IPS DF 4.7 (cell line): ENCODE data around the gene TEX2.
"Not testable (repeated sequence)": the region's sequence is repeated elsewhere in the genome, so short reads cannot be mapped to it uniquely, and the experiment has no call there.

Source experiments
- DNase-seq: peaks from one replicate; pipeline ENCODE4 v3.0.0-alpha.2; 2013; ENCODE audit warnings: low spot score; ENCODE audit errors: extremely low read depth

Gene TEX2

DNA sequence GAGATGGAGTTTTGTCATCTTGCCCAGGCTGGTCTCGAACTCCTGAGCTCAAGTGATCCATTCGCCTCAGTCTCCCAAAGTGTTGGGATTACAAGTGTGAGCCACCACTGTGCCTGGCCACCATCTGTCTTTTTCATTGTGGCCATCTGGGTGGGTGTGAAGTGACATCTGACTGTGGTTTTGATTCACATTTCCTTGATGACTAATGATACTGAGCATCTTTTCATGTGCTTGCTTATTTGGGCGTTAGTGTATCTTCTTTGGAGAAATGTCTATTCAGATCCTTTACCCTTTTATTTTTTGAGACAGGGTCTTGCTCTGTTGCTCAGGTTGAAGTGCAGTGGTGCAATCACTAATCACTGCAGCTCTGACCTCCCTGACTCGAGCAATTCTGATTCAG is 79.2 kb downstream of the TEX2 start:
- no peak for DNase-seq

DNA sequence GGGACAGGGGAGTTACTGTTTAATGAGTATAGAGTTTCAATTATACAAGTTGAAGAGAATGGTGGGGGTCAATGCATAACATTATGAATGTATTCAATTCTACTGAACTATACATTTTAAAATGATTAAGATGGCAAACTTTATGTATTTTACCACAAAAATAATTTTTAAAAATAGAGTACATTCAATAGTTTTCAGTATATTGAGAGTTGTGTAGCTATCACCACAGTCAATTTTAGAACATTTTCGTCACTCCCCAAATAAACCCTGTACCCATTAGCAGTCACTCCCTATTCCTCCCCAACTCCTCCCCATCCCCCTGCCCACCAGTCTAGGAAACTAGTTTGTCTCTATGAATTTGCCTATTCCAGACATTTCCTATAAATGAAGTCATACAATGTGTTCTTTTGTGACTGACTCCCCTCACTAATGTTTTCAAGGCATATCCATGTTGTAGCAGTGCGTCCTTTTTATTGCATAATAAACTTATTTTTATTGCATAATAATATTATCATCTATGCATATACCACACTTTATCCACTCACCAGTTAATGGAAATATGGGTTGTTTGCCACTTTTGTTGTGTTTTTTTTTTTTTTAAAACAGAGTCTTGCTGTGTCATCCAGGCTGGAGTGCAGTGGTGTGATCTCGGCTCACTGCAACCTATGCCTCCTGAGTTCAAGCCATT is 80.6 kb downstream of the TEX2 start:
- DNase-seq = no peak

DNA sequence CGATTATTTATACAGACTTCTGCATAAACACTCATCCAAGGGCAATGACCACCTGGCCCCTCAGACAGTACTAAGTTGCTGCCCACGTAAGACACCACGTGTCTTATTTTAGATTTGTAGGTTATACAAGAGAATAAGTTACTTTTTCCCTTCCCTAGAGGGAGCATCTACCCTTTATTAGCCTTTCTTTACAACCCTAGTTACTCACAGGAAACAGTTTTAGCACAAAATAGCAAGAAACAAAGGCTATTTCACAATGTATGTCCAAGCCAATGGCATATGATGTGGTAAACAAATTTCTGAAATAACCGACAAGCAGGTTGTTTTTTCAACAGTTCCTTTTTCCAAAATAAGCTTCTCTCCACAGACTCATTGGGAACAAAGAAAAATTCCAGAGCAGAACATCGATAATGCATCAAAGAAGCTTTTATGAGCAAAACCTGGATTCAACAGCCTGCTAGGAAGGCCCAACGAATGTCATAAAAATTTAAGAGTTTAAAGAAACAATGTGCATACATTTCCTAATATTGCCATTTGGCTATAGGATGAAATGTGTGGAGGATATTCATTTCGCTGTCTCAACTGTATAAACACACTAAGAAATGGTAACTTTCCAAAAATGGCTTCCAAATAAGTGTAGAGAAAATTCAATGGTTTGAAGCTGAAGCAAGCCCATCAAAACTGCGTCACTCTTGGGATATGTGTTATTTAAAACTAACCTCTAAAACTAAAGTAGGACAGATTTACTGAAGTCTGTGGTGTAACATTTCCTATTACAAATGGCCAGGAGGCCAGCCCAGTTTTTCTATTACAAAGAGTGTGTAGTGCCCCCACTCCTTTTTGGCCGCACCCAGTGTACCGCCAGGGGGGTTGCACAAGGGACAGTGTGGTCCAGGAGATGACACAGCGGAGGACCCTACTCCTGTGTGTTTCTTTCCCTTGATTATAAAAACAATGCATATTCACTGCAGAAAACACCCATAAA is 82.7 kb downstream of the TEX2 start:
- no peak for DNase-seq

DNA sequence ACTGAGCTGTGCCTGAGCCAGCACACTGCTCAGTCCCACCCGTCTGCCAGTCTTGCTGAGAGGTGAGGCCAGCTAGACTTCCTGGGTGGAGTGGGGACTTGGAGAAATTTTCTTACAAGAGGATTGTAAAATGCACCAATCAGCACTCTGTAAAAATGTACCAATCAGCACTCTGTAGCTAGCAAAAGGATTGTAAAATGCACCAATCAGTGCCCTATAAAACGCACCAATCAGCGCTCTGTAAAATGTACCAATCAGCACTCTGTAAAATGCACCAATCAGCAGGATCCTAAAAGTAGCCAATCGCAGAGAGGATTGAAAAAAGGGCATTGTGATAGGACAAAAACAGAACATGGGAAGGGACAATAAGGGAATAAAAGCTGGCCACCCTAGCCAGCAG is 84.0 kb downstream of the TEX2 start:
- DNase-seq = not testable (repeated sequence)

DNA sequence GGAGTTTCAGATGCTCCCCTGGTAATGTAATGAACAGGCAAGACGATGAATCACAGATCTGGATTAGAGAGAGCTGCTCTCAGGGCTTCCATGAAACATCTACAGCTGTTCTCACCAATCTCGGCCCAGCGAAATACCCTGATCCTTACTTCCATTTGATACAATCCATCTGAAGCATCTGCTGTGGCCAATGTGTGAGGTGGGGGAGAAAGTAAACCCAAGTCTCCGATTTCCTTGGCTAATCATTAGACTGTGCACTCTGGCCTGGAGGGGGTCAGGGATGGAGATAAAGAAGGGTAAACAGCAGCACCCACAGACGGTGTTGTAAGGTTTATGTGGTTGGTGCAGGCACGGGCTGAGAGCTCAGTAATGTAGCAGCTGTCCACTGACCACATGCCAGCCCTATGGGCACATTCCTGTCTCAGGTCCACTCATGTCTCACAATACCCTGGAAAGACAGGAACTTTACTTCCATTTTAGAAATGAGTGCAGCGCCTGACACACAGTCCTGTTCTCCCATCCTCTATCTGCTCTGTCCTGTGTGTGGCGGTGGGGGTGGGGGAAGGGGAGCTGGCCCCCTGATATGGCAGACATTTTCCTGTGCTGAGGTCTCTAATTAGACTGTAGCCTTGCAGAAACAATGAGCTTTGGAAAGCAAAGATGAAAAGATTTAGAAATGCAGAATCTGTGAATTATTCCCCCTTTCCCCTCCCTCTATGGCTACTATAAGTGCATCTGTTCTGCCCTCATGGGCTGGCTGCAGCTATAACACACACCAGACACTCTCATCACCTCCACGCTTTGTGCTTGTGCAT is 84.8 kb downstream of the TEX2 start:
- no peak for DNase-seq

DNA sequence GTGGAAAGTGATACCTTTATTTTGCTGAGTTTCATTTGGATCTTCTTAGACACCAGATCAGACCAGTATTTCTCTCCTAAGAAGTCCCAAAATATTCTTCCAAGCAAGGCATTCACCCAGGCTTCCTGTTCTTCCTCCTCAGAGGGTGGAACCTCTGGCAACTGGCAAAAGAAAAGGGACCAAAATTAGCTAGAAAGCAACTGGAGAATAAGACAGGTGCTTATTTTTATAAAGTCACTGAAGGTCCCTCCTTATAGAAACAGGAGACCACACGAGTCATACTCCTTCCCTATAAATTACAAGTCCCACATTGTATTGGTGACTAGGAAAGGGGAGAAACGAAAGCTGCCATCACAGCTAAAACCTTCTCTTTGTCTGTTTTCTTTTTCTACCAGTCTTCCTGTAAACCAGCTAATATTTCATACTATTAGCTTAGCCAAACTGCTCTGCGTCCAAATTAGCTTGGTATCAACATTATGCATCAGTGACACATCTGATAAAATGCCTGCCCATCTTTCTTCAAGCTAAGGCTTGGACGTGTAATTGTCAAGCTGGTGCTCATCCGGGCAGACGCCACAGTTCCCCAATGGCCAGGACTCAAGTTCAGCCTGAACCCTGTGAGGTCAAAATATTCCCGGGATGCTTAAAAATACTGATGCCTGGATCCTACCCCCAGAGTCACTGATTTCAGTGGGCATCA is 85.6 kb downstream of the TEX2 start:
- no peak for DNase-seq

DNA sequence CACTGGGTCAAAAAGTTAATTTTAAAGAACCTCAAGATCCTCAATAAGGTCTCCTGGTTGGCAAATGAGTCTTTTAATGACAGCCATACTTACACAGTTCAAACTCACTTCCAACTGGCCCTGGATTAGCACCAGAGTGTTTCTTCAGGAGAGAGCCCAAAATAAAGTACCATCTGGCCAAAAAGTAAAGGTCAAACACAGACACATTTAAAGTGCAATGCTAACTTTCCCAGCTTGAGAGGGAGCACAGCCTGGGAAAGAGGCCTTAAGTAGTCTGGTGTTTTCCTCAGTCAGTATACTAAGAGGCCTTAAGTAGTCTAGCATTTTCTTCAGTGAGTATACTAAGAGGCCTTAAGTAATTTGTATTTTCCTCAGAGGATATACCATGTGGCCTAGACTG is 86.5 kb downstream of the TEX2 start:
- DNase-seq = no peak

DNA sequence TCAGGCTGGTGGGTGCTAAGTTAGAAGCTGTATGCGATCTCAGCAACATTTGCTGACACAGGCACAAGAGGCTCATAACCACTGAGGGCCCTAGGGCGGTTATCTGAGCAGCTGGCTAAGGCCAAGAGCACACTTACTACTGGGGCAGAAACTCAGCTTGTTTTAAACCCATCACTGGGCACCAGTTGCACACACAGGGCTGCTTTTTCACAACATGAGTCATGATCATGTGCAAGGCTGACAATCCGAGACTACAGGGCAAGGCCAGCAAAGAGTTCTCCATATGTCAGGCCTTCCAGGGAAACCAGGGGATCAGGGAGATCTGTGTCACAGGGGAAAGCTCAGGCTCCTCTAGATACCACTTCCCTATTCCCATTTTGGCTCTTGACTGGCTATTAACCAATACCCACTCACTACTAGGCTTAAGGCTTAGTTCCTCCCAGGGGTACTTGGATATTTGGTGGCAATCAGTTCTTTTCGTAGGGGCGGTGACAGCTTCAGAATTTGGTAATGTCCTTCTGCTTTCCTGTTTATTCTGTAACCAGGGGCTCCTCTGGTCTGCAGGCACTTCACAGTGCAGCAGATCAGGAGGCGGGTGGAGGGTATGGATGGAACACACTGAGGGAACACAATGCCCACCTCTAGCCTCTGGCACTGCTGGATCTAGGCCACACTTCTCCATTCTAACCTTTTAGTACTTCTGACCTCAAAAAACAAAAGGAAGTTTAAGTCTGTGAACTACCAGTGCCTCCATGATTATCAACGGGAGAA is 88.2 kb downstream of the TEX2 start:
- DNase-seq = no peak

DNA sequence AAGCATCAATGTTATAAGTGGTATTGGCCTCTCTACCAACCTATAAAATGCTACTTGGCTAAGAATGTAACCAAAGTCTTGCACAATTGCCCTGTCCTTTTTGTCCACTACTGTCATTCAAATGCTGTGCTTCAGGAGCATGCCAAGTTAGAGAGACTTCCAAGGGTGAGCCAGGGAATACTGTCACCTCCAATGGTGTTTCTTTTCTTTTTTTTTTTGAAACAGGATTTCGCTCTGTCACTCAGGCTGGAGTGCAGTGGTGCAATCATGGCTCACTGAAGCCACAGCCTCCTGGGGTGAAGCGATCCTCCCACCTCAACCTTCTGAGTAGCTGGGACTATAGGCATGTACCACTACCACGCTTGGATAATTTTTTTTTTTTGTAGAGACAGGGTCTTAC is 89.4 kb downstream of the TEX2 start:
- DNase-seq = no peak

DNA sequence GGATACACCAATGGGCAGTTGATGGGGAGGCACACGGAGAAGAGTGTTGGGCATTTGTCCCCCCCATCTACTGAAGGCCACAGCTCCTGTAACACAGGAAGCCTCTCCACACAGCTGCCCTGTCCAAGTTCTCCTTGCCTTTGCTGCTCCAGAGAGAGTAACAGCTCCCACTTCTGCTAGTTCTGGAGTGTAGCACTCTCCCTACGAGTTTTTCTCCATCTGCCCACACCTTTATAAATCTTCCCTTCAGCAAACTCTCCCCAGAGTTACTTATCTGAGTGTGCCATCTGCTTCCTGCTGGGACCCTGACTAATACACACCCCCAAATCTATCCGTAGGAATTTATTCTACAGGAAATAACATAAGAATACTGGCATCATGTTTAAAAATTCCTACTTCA is 90.5 kb downstream of the TEX2 start:
- no peak for DNase-seq

DNA sequence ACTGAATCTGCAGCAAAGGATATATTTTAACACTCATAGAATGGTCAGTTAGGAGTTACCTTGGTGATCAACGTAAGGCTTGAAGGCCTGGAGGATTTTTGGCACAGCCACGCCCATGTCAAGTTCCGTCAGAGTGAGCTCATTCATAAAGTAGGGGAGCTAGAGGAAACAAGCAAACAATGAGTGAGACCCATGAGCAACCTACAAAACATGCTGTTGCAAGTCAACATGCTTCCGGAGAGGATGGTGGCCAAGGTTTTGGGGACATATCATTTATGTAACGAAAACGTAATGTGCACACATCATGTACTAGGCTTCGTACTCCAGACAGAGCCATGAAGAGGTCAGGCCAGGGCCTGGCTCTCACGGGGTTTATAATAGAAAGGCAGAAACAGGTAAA is 92.0 kb downstream of the TEX2 start:
- no peak for DNase-seq

DNA sequence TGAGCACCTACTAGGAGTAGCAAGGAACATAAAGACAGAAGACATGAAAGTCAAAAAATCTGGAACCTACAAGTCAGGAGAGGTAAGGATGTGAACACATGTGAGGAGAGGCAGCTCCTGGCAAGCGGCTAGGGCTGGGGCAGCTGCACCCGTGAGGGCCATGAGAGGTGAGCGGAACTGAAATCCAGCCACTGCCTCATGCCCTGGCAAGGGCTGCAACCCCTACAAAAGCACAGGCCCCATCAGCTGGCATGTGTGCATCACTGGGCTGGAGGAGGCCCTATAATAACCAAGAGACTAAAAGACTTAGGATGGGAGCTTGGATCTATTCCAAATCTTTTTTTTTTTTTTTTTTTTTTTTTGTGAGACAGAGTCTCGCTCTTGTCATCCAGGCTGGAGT is 92.8 kb downstream of the TEX2 start:
- no peak for DNase-seq

DNA sequence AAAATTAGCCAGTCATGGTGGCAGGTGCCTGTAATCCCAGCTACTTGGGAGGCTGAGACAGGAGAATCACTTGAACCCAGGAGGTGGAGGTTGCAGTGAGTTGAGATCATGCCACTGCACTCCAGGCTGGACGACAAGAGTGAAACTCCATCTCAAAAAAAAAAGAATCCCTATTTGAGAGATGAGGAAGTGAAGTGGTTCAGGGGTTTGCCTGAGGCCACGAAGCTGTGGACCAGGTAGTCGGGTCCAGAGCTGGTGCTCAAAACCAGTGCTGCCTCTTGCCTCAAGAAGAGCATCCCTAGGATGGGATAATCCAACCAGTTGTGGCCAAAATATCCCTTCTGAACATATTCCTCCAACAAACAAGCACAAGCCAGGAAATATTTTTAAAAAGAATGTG is 95.4 kb downstream of the TEX2 start:
- not testable (repeated sequence) for DNase-seq

DNA sequence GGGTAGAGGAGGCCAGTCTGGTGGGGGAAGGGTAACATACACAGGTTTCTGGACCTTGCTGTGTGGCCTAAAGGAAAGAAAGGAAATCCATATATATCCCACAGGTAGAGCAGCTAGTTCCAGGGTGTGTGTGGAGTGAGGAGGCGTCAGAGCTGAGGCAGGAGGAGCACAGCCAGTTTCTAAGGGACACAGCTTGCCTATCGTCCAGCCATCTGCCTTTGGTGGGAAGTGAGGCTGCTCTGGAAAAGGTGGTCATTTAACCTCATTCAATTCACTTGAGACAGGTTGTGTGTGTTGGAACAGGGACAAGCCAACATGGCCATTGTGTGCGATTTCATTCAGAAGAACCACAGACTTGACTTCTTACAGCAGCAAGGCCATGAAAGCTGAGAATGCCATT is 96.2 kb downstream of the TEX2 start:
- no peak for DNase-seq

DNA sequence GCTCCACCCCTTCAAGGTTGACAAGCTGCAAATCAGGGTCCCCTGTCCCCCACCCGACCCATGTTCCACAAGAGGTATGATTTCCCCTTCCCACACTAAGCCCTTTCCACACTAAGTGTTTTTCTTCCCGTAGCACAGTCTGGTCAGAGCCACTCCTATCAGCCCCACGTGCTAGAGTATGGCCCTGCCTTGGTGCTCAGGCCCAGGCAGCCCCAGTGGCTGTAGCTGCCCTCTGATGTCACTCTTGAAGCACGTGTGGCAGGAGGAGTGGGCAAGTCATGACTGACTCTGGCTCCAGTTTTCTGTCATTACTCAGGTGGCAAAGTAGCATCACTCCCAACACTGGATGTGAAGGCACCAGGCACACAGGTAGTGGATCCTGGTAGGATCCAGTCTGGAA is 97.7 kb downstream of the TEX2 start:
- DNase-seq = no peak

DNA sequence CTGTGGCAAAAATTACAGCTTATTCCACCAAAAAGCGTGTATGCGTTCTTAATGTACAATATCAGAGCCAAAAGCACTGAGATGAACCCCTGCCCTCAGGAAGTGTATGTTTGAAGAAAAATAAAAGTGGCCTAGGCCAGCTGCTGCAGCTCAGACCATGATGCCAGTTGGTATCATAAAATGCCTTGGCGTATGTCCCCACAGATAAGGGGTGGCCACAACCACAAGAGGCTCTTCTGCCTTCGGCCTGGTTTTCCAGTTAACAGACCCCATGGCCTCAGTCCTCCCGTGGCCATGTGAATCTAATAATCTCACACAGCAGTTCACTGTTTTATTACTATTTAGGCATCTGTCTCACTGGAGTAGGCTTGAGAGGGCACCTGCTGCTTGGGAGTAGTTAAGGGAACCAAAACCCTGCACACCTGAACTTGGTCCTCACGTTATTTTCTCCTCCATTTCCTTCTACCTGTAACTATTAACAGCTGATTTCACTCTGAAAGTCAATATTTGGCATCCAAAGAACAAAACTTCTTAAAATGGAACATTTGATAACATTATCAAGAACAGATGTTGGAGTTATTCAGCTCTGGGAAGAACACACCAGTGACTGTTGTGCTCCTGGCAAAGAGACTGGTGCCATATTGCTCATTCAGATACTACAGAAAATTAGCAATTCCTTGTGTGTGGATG is 98.3 kb downstream of the TEX2 start:
- no peak for DNase-seq

DNA sequence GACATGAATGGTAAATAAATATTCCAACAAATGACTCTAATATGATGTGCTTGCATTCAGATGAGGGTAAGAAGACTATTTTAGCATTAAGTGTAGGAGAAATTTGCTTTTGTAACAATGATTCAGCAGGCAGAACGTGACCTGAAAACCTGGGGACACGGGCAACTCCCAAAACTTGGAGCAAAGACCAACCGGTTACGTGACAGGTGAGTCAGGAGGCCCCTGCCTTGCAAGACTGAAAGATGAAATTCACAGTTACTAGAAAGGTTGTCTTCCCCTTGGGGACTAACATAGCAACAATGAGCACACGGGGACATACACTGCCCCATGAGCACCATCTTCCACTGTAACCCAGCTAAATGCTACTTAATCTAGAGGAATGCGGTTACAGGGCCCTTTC is 99.6 kb downstream of the TEX2 start:
- DNase-seq = no peak

DNA sequence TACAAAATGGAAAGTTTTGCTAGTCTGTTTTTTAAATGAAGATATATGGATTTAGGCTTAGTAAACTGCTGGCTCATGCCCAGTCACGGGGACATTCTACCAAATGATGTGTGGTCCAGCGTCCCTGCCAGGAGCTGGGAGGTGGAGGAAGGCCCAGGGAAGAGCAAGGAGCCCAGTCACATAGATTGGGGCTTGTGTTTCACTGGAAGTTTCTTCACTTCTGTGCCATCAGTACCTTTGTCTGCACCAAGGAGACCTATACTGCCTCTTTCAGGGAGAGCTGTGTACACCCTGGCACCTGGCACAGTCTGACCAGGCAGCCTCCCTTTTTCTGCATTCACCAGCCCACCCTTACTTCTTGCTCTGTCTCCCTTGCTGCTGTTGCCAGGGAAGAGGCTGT is 100.5 kb downstream of the TEX2 start:
- no peak for DNase-seq

DNA sequence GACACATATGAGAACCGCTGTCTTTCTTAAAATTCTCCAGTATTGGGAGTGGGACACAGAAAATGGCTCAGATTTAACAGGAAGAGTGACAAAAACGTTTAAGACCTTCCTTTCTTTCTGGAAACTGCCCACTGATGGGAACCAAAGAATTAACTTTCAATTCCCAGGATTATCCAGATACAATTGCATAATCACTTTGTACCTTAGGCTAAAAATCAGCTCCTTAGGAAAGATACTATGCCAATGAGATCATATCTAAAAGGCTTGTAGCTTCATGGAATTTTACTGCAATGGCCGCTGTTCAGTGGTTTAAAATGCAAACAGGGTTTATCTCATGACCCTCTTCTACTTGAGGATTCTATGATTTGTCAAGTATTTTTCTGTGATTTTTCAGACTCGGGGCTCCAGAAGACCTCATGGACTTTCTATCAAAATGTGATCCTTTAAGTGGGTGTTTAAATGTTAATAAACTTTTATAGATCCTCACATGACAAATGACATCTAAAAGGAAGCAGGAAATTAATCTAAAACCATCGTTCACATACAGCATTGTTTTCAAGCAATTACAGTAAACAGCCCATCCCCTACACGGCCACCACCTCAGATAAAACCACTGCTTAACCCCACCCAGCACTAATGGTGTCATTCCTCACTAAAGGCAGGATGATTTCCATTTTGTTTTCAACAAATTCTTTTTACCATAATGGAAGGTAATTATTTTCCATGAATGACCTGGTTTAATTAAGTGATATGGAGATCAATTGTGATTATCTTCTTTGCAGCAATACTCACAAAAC is 101.5 kb downstream of the TEX2 start:
- DNase-seq = no peak
